GM18526 (cell line): ENCODE measurements around the gene ARHGEF18.

ENCODE experiments used
- POLR2A ChIP-seq: IDR thresholded peaks from 3 replicates; pipeline ENCODE4 v1.6.1; 2011; ENCODE audit not compliant: insufficient read length; ENCODE audit errors: extremely low read depth

The ARHGEF18 gene

DNA sequence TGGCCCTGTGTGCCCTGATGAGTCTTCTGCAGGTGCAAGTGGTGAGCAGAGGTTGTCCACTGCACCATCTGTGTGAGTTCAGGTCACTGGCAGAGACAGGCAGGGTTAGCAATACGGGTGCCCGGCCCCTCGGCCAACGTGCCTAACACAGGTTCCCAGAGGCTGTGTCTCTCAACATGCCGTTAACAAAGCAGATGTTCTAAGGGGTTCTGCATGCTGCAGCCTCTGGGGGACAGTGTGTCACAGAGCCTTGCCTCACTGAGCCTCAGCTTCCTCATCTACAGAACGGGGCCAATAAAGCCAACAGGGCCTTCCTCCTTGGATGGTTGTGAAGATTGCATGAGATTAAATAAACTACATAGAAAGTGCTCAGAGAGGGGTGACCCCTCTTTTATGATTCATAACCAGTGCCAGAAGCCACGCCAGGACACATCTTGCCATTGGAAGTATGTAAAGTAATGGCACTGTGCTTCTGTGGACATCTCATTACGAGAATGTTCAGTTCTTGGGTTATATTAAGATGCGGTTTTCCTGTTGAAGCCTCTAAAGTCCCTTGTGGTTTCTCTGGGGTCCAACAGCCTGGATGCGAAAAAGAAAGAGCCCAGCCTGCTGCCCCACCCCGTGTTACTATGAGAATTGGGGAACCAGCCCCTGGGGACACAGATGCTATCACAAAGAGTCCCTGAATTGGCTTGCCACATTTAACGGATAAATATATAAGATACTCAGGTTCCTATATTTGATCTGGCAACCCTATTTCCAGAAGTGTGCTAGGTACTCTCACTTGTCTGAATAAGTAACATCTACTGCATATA lies 11.2 kb upstream of the ARHGEF18 start:
- peak; percentile 29 for TF ChIP-seq POLR2A

DNA sequence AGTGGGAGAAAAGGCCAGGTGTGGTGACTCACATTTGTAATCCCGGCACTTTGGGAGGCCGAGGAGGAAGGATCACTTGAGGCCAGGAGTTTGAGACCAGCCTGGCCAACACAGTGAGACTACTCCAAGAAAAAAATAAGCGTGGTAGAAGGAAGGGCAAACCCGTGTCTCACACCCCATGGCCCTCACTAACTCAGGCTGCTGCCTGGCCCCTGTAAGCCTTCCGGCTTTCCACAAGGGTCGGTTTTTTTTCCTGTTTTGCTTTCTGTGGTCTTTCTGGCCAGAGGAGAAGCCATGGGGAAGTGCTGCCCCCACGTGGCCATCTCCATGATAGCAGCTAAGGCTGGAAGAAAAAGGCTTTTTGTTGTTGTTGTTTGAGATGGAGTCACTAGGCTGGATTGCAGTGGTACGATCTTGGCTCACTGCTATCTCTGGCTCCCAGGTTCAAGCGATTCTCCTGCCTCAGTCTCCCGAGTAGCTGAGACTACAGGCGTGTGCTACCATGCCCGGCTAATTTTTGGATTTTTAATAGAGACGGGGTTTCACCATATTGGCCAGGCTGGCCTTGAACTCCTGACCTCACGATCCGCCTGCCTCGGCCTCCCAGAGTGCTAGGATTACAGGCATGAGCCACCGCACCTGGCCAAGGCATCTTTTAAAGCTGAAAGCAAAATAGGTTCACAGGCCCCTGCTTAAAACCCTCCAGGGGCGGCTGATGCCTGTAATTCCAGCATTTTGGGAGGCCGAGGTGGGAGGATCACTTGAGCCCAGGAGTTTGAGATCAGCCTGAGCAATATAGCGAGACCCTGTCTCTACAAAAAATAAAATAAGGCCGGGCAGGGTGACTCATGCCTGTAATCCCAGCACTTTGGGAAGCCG lies 7.5 kb upstream of the ARHGEF18 start:
- no peak for TF ChIP-seq POLR2A

DNA sequence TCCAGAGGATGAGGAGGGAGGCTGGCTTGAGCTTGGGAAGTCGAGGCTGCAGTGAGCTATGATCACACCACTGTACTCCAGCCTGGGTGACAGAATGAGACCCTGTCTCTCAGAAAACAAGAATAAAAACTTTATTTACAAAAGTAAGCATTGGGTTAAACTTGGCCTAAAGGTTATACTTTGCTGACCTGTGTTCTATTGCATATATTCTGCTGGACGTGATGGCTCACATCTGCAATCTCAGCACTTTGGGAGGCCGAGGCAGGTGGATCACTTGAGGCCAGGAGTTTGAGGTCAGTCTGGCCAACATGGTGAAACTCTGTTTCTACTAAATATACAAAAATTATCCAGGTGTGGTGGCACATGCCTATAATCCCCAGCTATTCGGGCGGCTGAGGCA lies 6.6 kb upstream of the ARHGEF18 start:
- no peak for TF ChIP-seq POLR2A

DNA sequence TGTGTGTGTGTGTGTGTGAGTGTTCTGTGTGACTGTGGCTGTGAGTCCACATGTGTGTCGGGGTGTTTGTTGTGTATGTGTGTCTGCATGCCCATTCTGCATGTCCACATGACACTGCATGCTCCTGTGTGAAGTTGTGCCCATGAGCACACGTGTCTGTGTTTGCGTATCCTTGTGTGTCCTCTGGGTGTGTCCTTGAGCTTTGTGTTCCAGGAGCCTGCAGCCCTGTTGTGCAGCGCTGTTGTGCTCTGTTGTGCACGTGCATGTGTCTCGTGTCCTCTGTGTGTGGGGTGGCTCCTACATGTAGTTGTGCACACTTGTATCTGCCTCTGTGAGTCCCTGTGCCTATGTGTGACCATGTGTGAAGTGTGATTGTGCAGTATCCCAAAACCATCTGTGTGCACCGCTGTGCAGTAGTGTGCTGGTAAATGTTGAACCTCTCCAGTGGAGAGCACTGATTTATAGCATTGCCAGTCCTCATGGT lies 2.2 kb upstream of the ARHGEF18 start:
- TF ChIP-seq POLR2A: no peak

DNA sequence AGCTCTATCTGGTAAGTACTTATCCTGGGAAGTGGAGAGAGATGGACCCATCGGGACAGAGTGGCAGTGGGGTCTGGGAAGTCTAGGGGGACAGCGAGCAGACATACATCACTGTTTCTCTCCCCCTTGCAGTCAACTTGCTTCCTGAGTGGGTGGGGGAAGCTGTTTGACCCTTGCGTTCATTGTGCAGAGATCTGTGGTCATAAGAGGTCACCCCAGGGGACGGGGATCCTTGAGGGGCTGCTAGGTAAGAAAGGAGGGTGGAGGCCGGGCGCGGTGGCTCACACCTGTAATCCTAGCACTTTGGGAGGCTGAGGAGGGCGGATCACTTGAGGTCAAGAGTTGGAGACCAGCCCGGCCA lies 474 bp downstream of the ARHGEF18 start:
- no peak for TF ChIP-seq POLR2A

DNA sequence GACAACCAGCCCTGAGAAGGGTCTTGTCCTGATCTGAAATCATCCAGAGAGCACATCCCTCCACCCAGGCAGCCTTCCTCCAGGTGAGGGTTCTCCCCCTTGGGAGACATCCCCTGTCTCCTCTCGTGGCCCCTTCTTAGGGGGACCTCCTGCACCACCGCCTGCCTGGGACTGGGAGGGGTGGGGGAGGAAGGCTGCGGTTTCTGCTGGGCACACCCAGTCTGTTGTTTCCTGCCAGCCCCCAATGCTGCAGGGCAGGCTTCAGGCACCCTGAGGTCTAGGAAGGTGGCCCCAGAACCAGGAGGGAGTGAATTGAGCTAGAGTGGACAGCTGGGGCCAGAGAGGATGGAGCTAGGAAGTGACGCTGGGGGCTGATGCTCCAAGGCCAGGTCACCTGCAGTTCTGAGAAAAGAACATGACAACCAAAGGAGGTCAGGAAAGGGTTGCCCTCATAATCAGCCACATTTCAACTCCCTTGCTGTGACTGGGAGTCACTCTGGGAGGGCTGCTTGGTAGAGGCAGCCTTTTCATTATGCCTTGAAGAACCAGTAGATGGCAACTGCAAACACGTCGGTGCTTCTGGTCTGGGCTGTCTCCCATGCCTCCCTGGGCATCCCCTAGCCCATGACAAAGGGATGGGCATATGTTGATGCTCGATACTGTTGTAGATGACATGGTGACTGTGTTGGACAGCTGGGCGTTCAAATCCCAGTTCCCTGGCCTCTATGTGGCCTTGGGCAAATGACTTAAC lies 1.4 kb downstream of the ARHGEF18 start:
- peak; percentile 14 for TF ChIP-seq POLR2A

DNA sequence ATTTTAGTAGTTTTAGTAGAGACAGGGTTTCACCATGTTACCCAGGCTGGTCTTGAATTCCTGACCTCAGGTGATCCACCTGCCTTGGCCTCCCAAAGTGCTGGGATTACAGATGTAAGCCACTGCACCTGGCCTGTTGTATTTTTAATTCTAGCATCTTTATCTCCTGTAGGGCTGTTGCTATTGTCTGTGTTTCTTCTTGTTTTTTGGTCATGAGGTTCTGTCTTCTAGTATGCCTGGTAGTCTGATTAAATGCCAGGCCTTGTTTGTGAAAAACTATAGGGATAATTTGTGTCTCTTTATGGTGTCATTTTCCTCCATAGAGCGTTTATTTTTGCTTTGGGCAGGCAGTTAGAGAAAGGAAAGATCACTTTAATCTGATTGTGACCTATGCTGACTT lies 3.1 kb downstream of the ARHGEF18 start:
- TF ChIP-seq POLR2A: no peak

DNA sequence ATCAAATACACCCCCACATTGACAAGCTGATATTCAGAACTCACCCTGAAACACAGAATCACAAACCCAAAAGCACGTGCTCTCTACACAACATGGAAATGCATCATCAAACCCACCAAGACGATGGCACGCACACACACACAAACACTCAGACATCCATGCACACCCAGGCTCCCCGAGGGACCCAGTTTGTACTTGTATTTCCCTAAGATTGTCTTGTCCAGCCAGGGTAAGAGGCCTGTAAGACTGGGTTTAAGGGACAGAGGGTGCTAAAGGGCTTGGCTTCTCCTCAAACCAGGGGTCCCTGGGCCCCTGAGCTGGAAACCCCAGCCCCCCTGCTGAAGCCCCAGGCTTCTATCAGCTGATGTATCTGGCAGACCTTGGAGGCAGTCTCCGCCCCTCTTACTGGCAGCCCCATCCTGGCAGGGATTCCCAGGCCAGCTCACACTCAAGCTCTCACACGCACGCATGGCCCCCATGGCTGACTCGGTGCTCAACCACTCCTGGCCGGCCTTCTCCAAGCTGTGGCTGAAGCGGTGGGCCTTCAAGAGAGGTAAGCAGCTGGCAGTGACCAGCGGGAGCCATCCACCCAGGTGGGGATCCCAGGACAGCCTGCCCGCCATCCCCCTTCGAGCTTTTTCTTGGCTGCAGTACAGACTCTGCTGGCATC lies 6.5 kb downstream of the ARHGEF18 start:
- TF ChIP-seq POLR2A: no peak

DNA sequence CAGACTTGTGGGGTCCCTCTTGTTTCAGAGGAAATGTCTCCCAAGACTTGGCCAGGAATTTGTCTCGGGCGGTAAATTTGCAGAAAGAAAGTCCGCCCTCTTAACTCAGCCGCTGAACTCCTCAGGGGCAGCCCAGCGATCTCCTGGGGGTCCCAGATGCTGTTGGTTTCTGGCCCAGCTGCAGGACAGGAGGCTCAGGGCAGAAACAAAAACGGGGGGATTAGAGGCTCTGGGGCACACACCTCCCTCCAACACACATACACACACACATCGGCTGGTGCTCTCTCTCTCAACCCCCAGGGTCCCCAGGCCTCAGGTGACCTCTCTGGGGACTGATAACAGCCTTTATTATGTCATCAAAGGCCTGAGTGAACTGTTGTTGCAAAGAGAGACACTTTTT lies 7.1 kb downstream of the ARHGEF18 start:
- TF ChIP-seq POLR2A: no peak

DNA sequence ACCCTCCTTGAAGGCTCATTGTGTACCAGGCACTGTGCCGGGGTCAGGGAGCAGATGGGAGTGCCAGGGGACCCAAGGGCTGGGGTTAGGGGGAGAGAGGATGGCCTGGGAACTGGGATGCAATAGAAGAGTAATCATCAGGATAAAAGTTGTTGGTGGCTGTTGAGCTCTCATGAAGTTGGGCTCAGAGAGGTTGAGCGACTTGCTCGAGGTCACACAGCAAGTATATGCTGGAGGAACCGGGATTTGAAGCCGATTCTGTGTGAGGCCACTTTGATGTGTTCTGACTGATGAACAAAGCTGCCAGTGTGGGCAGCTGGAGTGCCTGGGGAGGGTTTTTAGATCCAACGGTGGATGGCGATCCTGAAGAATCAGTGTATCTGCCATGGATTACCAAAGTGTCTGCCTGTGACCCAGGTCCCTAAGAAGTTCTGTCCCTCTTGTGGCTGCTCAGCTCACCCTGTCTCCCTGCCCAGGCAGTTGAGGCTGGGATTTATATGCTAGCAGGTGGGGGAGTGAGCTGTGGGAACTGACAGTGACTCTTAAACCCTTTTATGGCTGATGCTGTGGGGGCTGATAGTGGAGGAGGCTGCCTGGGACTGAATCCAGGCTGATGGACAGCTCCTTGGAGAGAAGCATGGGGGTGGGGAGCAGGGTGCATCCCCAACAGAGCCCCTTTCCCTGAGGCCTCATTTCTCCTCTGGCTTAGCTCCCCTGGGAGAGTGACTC lies 8.3 kb downstream of the ARHGEF18 start:
- no peak for TF ChIP-seq POLR2A

DNA sequence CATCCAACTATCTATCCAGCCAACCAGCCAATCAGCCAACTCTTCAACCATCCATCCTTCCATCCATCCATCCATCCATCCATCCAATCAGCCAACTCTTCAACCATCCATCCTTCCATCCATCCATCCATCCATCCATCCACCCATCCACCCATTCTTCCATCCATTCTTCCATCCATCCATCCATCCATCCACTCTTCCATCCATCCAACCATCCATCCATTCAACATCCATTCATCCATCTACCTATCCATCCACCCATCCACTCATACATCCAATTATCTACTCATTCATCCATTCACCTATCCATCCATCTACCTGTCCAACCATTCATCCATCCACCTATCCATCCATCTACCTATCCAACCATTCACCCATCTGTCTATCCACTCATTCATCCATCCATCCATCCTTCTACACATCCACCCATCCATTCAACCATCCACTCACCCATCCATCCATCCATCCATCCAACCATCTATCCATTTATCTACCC lies 9.4 kb downstream of the ARHGEF18 start:
- TF ChIP-seq POLR2A: no peak

DNA sequence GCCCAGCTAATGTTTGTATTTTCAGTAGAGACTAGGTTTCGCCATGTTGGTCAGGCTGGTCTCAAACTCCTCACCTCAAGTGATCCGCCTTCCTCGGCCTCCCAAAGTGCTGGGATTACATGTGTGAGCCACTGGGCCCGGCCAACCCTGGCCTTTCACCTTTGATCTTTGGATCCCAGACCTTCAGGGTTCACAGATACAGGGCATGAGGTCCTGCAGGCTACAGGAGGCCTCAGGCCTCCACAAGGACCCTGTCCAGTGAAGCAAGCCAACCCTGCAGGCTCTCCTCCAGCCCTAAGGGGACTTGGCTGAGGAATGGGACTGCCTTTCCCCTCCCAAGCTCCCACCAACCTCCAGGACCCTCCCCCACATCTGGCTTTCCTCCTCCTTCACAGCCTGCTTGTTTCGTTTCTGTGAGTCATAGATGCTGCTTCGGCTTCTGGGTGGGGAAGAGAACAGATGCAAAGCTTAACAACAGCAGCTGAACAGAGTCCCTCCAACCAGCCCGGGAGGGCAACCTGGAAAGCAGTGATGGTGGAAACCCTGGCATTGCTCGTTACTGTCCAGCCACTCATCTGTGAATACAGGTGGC lies 11.8 kb downstream of the ARHGEF18 start:
- TF ChIP-seq POLR2A: no peak

DNA sequence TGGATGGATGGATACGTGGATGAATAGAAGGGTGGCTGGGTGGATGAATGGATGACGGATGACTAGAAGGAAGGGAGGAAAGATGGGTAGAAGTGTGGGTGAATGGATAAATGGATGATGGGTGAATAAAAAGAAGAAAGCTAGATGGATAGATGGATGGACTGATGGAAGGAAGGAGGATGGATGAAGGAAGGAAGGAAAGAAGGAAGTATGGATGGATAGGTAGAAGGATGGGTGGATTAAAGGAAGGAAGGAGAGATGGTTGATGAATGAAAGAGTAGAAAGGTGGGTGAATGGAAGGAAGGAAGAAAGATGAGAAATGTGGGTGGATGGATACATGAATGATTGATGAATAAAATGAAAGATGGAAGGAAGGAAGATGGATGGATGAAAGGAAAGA lies 14.5 kb downstream of the ARHGEF18 start:
- TF ChIP-seq POLR2A: no peak
